Measurements from ENCODE around the gene ITGAD.

Gene ITGAD

DNA sequence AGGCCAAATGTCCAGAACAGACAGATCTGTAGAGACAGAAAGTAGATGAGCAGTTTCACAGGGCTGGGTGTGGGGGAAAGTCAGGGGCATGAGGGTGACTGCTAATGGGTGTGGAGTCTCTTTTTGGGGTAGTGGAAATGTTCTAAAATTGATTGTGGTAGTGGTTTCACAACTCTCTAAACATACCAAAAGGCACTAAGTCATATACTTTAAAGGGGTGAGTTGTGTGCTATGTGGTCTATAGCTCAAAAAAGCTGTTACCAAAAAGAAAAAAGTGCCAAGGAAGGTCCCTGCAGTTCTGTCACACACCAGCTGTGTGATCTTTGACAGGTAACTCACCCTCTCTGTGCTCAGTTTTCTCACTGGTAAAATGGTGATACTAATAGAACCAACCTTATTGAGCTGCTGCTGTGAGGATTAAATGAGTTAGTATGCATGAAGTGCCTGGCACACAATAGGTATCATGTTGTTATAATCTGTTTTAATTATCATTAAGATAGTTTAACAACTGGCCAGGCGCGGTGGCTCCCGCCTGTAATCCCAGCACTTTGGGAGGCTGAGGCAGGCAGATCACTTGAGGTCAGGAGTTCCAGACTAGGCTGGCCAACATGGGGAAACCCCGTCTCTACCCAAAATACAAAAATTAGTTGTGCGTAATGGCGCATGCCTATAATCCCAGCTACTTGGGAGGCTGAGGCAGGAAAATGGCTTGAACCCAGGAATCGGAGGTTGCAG is 27.8 kb upstream of the ITGAD start:
- no peak for DNase-seq (ENCODE audit: low read depth)

GRCh38 chr16:31367853-31368252 is 25.3 kb upstream of the ITGAD start:
- DNase-seq (ENCODE audit: low read depth): no peak

GRCh38 chr16:31371008-31371407 is 22.1 kb upstream of the ITGAD start:
- no peak for DNase-seq (ENCODE audit: low read depth)

DNA sequence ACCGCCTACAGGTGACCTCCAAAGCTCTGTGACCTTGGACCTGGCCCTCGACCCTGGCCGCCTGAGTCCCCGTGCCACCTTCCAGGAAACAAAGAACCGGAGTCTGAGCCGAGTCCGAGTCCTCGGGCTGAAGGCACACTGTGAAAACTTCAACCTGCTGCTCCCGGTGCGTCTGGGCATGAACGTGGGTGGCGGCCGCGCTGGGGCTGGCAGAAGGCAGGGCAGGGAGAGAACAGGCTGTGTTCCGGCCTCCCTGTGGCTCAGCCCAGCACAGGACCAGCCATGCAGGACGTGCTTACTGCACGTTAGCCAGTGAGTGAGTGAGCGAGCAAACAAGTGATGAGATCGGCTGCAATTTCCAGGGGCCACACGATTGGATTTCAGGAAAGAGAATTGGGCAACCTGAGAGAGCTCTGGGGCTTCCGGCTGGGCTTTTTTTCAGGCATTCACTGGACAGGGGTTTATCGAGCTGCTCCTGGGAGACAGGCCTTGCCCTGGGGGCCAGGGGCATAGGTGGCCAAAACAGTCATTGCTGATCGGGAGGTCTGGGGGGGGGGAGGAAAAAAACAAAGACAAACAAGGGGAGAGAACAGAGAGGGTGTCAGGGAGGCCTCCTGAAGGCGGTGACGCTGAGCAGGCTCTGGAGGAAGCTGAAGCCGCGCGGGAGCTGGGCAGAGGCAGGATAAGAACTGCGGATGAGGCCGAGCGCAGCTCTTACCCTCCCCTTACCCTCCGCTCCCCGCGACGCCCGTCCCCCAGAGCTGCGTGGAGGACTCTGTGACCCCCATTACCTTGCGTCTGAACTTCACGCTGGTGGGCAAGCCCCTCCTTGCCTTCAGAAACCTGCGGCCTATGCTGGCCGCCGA is 21.3 kb upstream of the ITGAD start:
- no peak for DNase-seq (ENCODE audit: low read depth)

GRCh38 chr16:31373235-31373634 is 19.9 kb upstream of the ITGAD start:
- no peak for DNase-seq (ENCODE audit: low read depth)

DNA sequence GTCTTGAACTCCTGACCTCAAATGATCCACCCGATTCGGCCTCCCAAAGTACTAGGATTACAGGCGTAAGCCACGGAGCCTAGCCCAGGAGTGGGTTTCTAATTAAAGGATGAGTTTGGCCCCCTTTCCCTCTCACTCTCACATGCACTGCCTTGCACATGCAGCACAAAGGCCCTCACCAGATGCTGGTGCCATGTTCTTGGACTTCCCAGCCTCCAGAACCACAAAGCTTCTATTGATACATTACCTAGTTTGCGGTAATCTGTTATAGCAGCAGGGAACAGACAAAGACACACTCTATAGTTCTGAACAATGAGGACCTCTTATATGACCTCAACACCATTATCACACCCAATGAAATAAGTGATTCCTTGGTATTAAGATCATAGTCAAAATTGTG is 17.9 kb upstream of the ITGAD start:
- no peak for DNase-seq (ENCODE audit: low read depth)

- DNase-seq (ENCODE audit: low read depth): no peak
Observed at GRCh38 chr16:31376705-31377104, 16.4 kb upstream of the ITGAD start.

GRCh38 chr16:31377210-31377903 is 15.8 kb upstream of the ITGAD start:
- DNase-seq (ENCODE audit: low read depth): no peak

- DNase-seq (ENCODE audit: low read depth): no peak
Observed at GRCh38 chr16:31380201-31380600, 12.9 kb upstream of the ITGAD start.

GRCh38 chr16:31382485-31383161 is 10.5 kb upstream of the ITGAD start:
- peak; percentile 25 for DNase-seq (ENCODE audit: low read depth)

- no peak for DNase-seq (ENCODE audit: low read depth)
Observed at GRCh38 chr16:31385680-31386079, 7.5 kb upstream of the ITGAD start.

- DNase-seq (ENCODE audit: low read depth): no peak
Observed at GRCh38 chr16:31386157-31386984, 6.8 kb upstream of the ITGAD start.

- no peak for DNase-seq (ENCODE audit: low read depth)
Observed at GRCh38 chr16:31388535-31388934, 4.6 kb upstream of the ITGAD start.

GRCh38 chr16:31390504-31391041 is 2.6 kb upstream of the ITGAD start:
- no peak for DNase-seq (ENCODE audit: low read depth)

- DNase-seq (ENCODE audit: low read depth): no peak
Observed at GRCh38 chr16:31395647-31396046, 2.5 kb downstream of the ITGAD start.

DNA sequence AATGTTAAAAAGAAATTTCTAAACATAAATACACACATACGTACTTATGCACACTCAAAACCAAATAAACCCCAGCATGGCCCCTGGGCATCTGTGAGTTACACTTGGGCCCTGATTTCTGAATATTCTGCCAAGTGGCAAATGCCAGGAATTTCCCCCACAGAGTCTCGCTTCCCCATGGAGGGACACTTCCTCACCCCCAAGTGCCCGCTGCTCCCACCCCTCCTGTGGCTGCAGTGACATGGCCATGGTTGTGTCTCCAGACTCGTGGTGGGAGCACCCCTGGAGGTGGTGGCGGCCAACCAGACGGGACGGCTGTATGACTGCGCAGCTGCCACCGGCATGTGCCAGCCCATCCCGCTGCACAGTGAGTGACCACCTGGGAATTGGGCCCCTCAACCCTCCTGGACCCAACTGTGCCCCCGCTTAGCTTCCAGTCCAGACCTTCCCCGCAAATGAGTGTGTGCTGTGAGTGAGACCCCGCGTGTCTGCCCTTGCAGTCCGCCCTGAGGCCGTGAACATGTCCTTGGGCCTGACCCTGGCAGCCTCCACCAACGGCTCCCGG is 4.0 kb downstream of the ITGAD start:
- no peak for DNase-seq (ENCODE audit: low read depth)

DNA sequence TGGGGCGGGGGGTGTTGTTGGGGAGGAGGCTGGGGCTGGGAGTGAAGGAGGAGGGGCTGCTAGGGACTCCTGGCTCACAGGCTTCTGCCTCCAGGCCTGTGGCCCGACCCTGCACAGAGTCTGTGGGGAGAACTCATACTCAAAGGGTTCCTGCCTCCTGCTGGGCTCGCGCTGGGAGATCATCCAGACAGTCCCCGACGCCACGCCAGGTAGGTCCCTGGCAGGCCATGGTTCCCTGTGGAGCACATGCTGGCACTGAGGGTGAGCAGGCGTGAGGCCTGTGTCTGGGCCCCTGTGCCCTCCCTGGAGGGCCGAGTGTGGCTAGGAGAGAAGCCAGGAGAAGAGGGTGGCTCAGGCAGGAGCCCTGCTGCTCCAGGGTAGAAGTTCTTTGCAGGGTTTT is 4.6 kb downstream of the ITGAD start:
- DNase-seq (ENCODE audit: low read depth): no peak

GRCh38 chr16:31400191-31400590 is 7.1 kb downstream of the ITGAD start:
- no peak for DNase-seq (ENCODE audit: low read depth)

GRCh38 chr16:31401436-31401835 is 8.3 kb downstream of the ITGAD start:
- no peak for DNase-seq (ENCODE audit: low read depth)

DNA sequence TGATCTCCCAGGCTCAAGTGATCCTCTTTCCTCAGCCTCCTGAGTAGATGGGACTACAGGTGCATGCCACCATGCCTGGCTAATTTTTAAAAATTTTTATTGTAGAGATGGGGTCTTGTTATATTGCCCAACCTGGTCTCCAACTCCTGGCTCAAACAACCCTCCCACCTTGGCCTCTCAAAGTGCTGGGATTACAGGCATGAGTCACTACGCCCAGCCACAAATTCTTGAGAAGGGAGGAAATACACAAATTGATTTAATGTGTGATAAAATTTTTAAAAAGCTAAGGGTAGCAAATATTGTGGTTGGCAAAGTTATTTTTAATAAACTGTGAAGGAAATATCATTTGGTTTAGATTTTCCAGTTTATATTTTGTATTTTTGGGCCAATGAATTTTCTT is 9.6 kb downstream of the ITGAD start:
- DNase-seq (ENCODE audit: low read depth): no peak

Data from activated T-helper 9 cell treated with anti-CD3 and anti-CD28 coated beads, Interleukin-2, amount 50 U/mL, for 16 hours (primary cell).